H9 (cell line): Measurements from ENCODE around the gene SLC22A15. TPM values are rescaled to one million over a fixed set of nuclear protein-coding genes. Genes with fewer than 3 reads are reported as not detected.

Experiments
- DNase-seq: peaks from one replicate; pipeline ENCODE4 v3.0.0-alpha.2; 2017
- H2AFZ ChIP-seq: one replicate; pipeline ENCODE4 v1.6.1; 2013; ENCODE audit warnings: mild to moderate bottlenecking, low read length, control low read depth, moderate library complexity
- H2AK5ac ChIP-seq: 2 replicates; pipeline ENCODE4 v1.6.1; 2013; ENCODE audit warnings: low read length, control low read depth, mixed read lengths; ENCODE audit not compliant: insufficient read length
- H2BK120ac ChIP-seq: one replicate; pipeline ENCODE4 v1.6.1; 2013; ENCODE audit warnings: low read depth, mild to moderate bottlenecking, low read length, control low read depth, inconsistent platforms; ENCODE audit not compliant: poor library complexity, severe bottlenecking
- H2BK12ac ChIP-seq: 2 replicates; pipeline ENCODE4 v1.6.1; 2013; ENCODE audit warnings: low read length, control low read depth, mixed read lengths, low read depth; ENCODE audit not compliant: insufficient read length
- H2BK15ac ChIP-seq: 2 replicates; pipeline ENCODE4 v1.6.1; 2013; ENCODE audit warnings: low read depth, low read length, control low read depth
- H2BK20ac ChIP-seq: one replicate; pipeline ENCODE4 v1.6.1; 2013; ENCODE audit warnings: low read depth, mild to moderate bottlenecking, low read length, control low read depth, inconsistent platforms; ENCODE audit not compliant: poor library complexity, severe bottlenecking
- H2BK5ac ChIP-seq: 2 replicates; pipeline ENCODE4 v1.6.1; 2013; ENCODE audit warnings: low read length, control low read depth, mixed read lengths; ENCODE audit not compliant: insufficient read length
- H3K14ac ChIP-seq: 2 replicates; pipeline ENCODE4 v1.6.1; 2013; ENCODE audit warnings: low read length, control low read depth; ENCODE audit not compliant: insufficient read depth
- H3K18ac ChIP-seq: 2 replicates; pipeline ENCODE4 v1.6.1; 2013; ENCODE audit warnings: low read depth, mild to moderate bottlenecking, mixed read lengths, low read length, control low read depth; ENCODE audit not compliant: insufficient read length
- H3K23ac ChIP-seq: 2 replicates; pipeline ENCODE4 v1.6.1; 2013; ENCODE audit warnings: low read length, control low read depth, mixed read lengths, low read depth; ENCODE audit not compliant: insufficient read length
- H3K23me2 ChIP-seq: 2 replicates; pipeline ENCODE4 v1.6.1; 2013; ENCODE audit warnings: low read depth, mild to moderate bottlenecking, mixed read lengths, low read length, control low read depth; ENCODE audit not compliant: insufficient read length, poor library complexity, severe bottlenecking
- H3K27ac ChIP-seq: 2 replicates; pipeline ENCODE4 v1.5.1; 2013; ENCODE audit warnings: low read length, control low read depth, mixed read lengths, low read depth; ENCODE audit not compliant: insufficient read length
- H3K27me3 ChIP-seq: 2 replicates; pipeline ENCODE4 v1.6.1; 2013; ENCODE audit warnings: low read length, control low read depth, inconsistent platforms; ENCODE audit not compliant: insufficient read depth
- H3K4ac ChIP-seq: 2 replicates; pipeline ENCODE4 v1.6.1; 2013; ENCODE audit warnings: low read depth, mild to moderate bottlenecking, control low read depth, inconsistent platforms, low read length, moderate library complexity
- H3K4me1 ChIP-seq: 2 replicates; pipeline ENCODE4 v1.6.1; 2013; ENCODE audit warnings: low read length, control low read depth, inconsistent platforms; ENCODE audit not compliant: insufficient read depth
- H3K4me2 ChIP-seq: 2 replicates; pipeline ENCODE4 v1.6.1; 2013; ENCODE audit warnings: low read length, control low read depth, mixed read lengths; ENCODE audit not compliant: insufficient read length, insufficient read depth
- H3K56ac ChIP-seq: 2 replicates; pipeline ENCODE4 v1.6.1; 2013; ENCODE audit warnings: low read depth, mild to moderate bottlenecking, mixed read lengths, low read length, control low read depth; ENCODE audit not compliant: insufficient read length
- H3K79me1 ChIP-seq: 2 replicates; pipeline ENCODE4 v1.6.1; 2013; ENCODE audit warnings: low read depth, mild to moderate bottlenecking, moderate library complexity, low read length, control low read depth, inconsistent platforms; ENCODE audit not compliant: insufficient read depth, poor library complexity, severe bottlenecking
- H3K79me2 ChIP-seq: 2 replicates; pipeline ENCODE4 v1.6.1; 2013; ENCODE audit warnings: low read length, control low read depth, inconsistent platforms; ENCODE audit not compliant: insufficient read depth
- H3K9ac ChIP-seq: 2 replicates; pipeline ENCODE4 v1.6.1; 2013; ENCODE audit warnings: low read length, control low read depth, mixed read lengths; ENCODE audit not compliant: insufficient read length; ENCODE audit errors: extremely low read depth
- H3K9me3 ChIP-seq: one replicate; pipeline ENCODE4 v1.6.1; 2013; ENCODE audit warnings: low read depth, low read length, inconsistent platforms; ENCODE audit not compliant: control insufficient read depth
- H3T11ph ChIP-seq: one replicate; pipeline ENCODE4 v1.6.1; 2013; ENCODE audit warnings: mild to moderate bottlenecking, low read length, control low read depth, inconsistent platforms
- H4K20me1 ChIP-seq: one replicate; pipeline ENCODE4 v1.6.1; 2013; ENCODE audit not compliant: control insufficient read depth, insufficient read length, insufficient read depth
- H4K5ac ChIP-seq: 2 replicates; pipeline ENCODE4 v1.6.1; 2013; ENCODE audit warnings: low read depth, mild to moderate bottlenecking, mixed read lengths, low read length, control low read depth; ENCODE audit not compliant: insufficient read length
- H4K8ac ChIP-seq: replicated peaks from 2 replicates; pipeline ENCODE4 v1.6.1; 2013; ENCODE audit warnings: low read length, control low read depth, mixed read lengths, low read depth; ENCODE audit not compliant: insufficient read length
- H4K91ac ChIP-seq: 2 replicates; pipeline ENCODE4 v1.6.1; 2013; ENCODE audit warnings: low read depth, mild to moderate bottlenecking, moderate library complexity, mixed read lengths, low read length, control low read depth; ENCODE audit not compliant: insufficient read length
- H3K27ac Mint-ChIP-seq, 3 experiments: 2 replicates in 2 of 3; 3 replicates in 1 of 3; pipeline ENCODE4 v1.8.0; 2020 to 2021; ENCODE audit warnings: mixed read lengths in 3 of 3, mild to moderate bottlenecking in 1 of 3, moderate library complexity in 1 of 3
- H3K27me3 Mint-ChIP-seq: 2 replicates; pipeline ENCODE4 v1.8.0; 2021; ENCODE audit warnings: low read depth, mild to moderate bottlenecking, moderate library complexity, mixed read lengths
- H3K36me3 Mint-ChIP-seq, 3 experiments: 2 replicates in 2 of 3; 3 replicates in 1 of 3; pipeline ENCODE4 v1.8.0; 2020 to 2021; ENCODE audit warnings: low read depth in 3 of 3, mixed read lengths in 3 of 3; ENCODE audit not compliant: insufficient read depth in 1 of 3
- H3K4me1 Mint-ChIP-seq, 2 experiments: 2 replicates each; pipeline ENCODE4 v1.8.0; 2020; ENCODE audit warnings: mixed read lengths in 2 of 2
- H3K4me3 Mint-ChIP-seq, 2 experiments: 2 replicates in 1 of 2; 3 replicates in 1 of 2; pipeline ENCODE4 v1.8.0; 2020 to 2021; ENCODE audit warnings: mild to moderate bottlenecking in 2 of 2, mixed read lengths in 2 of 2, moderate library complexity in 1 of 2
- H3K9me3 Mint-ChIP-seq, 2 experiments: 2 replicates in 1 of 2; 3 replicates in 1 of 2; pipeline ENCODE4 v1.8.0; 2020; ENCODE audit warnings: mild to moderate bottlenecking in 2 of 2, mixed read lengths in 2 of 2, moderate library complexity in 1 of 2
- WGBS: extraction: QIAGEN DNeasy Blood & Tissue Kit; methylation state at CpG from one replicate; pipeline ENCODE4 v1.1.7; 2013; ENCODE audit warnings: missing lambda C conversion rate, low lambda C conversion rate, mixed read lengths; ENCODE audit not compliant: insufficient read length; ENCODE audit errors: extremely low coverage; 5-methylcytosine and 5-hydroxymethylcytosine counted together
- total RNA-seq: library from RNA; stranded (reverse); gene quantifications from 2 replicates; pipeline ENCODE4 v1.2.1, GENCODE V29; 2021
- TF ChIP-seq, protein P1 (sequence below): fragments of 200-600 bp; sonication (generic); conservative IDR thresholded peaks from 3 replicates; pipeline ENCODE4 v1.8.0; 2021; ENCODE audit warnings: antibody characterized with exemption, mild to moderate bottlenecking

SLC22A15 gene
- total RNA-seq, 1 experiment from 2014 or later = 3.2 TPM

DNA sequence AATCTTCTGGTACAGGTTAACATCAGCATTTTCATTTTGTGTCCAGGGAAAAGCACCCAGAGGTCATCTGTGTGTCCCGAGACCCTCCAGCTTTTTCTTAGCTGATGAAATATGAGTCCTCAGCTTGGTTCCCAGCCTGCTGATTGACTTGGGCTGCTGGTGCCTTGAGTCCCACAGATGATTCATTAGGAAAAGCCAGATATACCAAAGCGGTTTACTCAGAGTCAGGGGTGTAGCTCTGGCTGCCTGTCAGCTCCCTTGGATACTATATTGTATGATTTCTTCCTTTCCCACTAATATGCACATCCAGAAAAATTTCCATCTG is 91.2 kb downstream of the SLC22A15 start:
- H3K27ac Mint-ChIP-seq = no peak overlapping the region
- no CpG with 5 or more reads among the region's 2 CpGs for WGBS

More for the DNA sequence above, 91.2 kb downstream of the SLC22A15 start:
- no peak for DNase-seq
- Histone ChIP-seq H3K4me2 (no peak overlapping the region), H4K20me1 (no peaks in the 10 kb centered on the region), H2BK5ac (no peak overlapping the region), H3K4me1 (no peaks in the 10 kb centered on the region), H3K9me3 (no peaks in the 10 kb centered on the region), H3K27ac (no peak overlapping the region), H2BK120ac (no peak overlapping the region), H3K27me3 (no peaks in the 10 kb centered on the region), H3K79me1 (no peaks in the 10 kb centered on the region), H3T11ph (no peak overlapping the region), H3K4ac (no peak overlapping the region), H3K14ac (no peak overlapping the region), H3K9ac (no peak overlapping the region), H3K18ac (no peak overlapping the region), H4K5ac (no peak overlapping the region), H2BK12ac (no peak overlapping the region), H4K8ac (no peak overlapping the region), H3K23ac (no peak overlapping the region), H3K79me2 (no peaks in the 10 kb centered on the region), H3K23me2 (no peaks in the 10 kb centered on the region), H2AK5ac (no peak overlapping the region), H3K56ac (no peak overlapping the region), H2BK15ac (no peak overlapping the region), H2BK20ac (no peak overlapping the region), H4K91ac (no peak overlapping the region), H2AFZ (no peak overlapping the region)
- Mint-ChIP-seq H3K4me3 (no peak overlapping the region), H3K36me3 (peaks cover 0 to 5% (median 2%) of the 10 kb centered on the region in 3 experiments; a peak in 2 of 7 replicates), H3K27me3 (no peaks in the 10 kb centered on the region), H3K4me1 (no peaks in the 10 kb centered on the region), H3K9me3 (no peaks in the 10 kb centered on the region)
- TF ChIP-seq, protein P1, sequence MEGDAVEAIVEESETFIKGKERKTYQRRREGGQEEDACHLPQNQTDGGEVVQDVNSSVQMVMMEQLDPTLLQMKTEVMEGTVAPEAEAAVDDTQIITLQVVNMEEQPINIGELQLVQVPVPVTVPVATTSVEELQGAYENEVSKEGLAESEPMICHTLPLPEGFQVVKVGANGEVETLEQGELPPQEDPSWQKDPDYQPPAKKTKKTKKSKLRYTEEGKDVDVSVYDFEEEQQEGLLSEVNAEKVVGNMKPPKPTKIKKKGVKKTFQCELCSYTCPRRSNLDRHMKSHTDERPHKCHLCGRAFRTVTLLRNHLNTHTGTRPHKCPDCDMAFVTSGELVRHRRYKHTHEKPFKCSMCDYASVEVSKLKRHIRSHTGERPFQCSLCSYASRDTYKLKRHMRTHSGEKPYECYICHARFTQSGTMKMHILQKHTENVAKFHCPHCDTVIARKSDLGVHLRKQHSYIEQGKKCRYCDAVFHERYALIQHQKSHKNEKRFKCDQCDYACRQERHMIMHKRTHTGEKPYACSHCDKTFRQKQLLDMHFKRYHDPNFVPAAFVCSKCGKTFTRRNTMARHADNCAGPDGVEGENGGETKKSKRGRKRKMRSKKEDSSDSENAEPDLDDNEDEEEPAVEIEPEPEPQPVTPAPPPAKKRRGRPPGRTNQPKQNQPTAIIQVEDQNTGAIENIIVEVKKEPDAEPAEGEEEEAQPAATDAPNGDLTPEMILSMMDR = no peak
